K562 treated with DMSO at 1 percent for 24 hours (cell line): ENCODE measurements around the gene NDE1. TPM values are rescaled to one million over a fixed set of nuclear protein-coding genes. Genes with fewer than 3 reads are reported as not detected.

Source experiments
- total RNA-seq: library from RNA; unstranded; fragments of 300-600 nt; gene quantifications from 2 replicates; pipeline ENCODE4 v1.2.3, GENCODE V29; 2022; ENCODE audit warnings: low read depth; ENCODE audit not compliant: insufficient read depth

The NDE1 gene, protein sequence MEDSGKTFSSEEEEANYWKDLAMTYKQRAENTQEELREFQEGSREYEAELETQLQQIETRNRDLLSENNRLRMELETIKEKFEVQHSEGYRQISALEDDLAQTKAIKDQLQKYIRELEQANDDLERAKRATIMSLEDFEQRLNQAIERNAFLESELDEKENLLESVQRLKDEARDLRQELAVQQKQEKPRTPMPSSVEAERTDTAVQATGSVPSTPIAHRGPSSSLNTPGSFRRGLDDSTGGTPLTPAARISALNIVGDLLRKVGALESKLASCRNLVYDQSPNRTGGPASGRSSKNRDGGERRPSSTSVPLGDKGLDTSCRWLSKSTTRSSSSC
- total RNA-seq: 32.6 and 36.2 TPM in 2 replicates

GRCh38 chr16:15650019-15650697 is at the start of gene NDE1:
TSS of gene NDE1 (plus strand) at chr16:15650245. CDS start at chr16:15664779, 14,534 bp downstream.

GRCh38 chr16:15643048-15643945 is 6.7 kb upstream of the NDE1 start, which contains the start of gene MARF1:
TSS of gene MARF1 (minus strand) at chr16:15643154. CDS start at chr16:15639233, 3,921 bp downstream.

Other genes with a start within 250 kb of the NDE1 start
- 1.6 and 2.2 TPM in 2 replicates for gene BMERB1, start 215.7 kb upstream of the NDE1 start, total RNA-seq
- 13.3 and 14.9 TPM in 2 replicates for gene MARF1, start 7.1 kb upstream of the NDE1 start, total RNA-seq
- gene MYH11, start 206.8 kb downstream of the NDE1 start, total RNA-seq: 0.14 TPM in 1 of 2 replicates, not detected in the other
- 31.1 and 36.3 TPM in 2 replicates for gene CEP20, start 238.4 kb downstream of the NDE1 start, total RNA-seq